T-helper 22 cell (primary cell): ENCODE results near the gene MICAL1.
A peak's percentile ranks its signal among the peaks of the same experiment; 100 is the strongest.

Experiments used
- DNase-seq: peaks from one replicate; pipeline ENCODE4 v3.0.0-alpha.2; 2020; ENCODE audit warnings: low read depth

Gene MICAL1

DNA sequence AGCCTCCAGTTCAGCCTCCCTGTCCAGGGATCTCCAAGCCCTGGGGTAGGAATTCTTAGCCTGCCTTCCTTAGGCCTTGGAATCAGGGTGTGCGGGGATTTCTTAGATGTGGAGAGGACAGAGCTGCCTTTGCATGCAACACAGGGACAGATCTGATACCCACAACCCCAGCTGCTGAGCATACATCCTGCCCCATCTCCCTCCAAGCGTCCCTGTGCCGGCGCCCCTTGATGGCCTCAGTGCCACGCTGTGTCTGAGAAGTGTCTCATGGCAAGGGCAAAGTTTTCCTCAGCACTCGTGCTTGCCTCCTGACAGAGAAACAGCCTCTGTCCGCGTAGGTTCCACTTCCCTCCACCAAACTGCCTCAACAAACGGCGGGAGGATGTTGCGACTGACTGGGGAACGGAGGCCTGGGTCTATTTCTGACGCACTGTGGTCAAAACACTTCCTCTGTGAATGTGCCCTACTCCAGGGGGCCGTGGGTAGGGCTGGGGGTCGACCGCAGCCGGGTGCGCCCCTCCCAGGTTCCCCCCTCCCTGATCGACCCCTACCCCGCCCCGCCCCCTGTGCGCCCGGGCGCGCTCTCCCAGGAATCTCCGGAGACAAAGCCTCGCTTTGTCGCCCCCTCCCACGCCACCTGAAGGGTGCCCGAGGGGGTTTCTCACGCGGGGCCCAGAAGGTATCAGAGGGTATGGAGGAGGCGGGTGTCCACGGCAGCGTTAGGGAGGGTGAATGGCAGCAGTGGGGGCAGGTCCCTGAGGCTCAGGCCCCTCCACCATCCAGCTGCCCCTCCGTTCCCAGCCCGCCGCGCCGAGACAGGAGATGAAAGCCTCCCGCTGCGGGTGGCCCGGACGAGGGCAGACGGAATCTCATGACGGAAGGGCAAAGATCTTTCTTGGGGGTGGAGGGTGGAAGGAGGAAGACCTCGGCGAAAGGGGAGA, 806 bp downstream of the MICAL1 start:
- DNase-seq: peak; percentile 77

DNA sequence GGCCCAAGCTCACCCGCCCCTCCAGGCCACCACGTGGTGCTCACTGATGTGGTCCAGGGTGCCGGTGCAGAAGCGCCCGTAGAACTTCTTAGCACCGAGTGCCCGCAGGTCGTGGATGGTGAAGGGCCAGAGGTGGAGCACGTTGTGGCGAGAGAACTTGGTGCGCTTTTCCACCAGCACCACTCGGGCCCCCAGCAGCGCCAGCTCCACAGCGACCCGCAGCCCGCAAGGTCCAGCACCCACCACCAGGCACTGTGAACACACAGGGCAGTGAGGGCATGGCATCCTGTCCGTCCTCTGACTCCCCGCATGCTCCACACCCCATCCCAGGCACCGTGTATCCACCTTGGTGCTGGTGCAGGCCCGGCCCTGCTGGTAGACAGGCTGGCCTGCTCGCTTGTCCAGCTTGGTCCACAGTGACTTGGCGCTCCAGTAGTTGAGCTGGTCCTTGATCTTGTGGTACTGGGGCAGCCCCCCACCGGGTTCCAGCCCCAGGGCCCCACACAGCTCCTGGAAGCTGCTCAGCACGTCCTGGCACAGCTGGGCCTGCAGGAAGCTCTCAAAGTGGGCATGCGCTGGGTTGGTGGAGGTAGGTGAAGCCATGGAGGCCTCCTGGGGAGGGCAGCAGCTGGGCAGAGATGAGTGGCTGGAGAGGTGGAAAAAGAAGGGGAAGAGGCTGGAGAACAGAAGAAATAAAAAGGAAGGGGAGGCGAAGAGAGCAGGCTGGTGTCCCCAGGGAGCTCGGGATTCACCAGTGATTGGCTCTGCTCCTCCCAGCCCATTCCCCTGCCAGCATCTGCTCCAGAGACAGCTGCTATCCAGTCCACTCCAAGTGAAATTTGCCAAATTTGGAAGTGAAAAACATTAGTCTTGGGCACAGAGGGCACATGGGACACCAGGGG, 1.7 kb downstream of the MICAL1 start:
- no peak for DNase-seq

DNA sequence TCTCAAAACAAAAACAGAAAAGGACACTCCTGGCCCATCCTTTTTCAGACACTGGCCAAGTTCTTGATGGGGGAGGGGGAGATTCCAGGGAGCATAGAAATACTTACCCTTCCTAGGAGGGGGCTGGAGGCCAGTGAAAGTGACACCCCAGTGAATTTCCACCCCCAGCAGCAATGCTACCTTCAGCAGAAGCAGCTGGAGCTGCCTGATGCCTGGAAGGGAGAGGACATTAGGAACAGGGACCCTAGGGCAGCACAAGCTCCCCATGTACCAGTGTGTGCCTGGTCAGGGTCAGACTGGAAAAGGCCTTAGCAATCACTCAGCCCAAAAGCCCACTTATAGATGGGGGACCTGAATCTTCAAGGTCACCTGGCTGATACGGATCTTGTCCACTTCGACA, 2.4 kb downstream of the MICAL1 start:
- no peak for DNase-seq

DNA sequence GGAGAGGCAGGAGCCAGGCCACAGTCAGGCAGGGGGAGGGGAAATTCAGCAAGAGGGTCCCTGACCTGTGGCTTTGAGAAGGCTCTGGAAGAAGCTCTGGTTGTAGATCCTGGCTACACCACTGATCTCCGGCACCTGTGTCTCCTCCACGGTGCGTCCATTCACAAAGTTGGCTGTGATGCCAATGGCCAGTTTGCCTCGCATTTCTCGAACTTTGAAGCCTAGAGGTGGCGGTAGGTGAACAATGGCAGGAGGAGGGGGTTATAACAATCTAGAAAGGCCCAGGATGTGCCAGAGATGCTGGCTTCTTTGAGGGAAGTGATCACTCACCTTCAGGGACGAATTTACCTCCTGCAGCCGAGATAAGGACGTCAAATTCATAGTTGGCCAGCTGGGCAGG, 3.4 kb downstream of the MICAL1 start:
- DNase-seq: no peak

DNA sequence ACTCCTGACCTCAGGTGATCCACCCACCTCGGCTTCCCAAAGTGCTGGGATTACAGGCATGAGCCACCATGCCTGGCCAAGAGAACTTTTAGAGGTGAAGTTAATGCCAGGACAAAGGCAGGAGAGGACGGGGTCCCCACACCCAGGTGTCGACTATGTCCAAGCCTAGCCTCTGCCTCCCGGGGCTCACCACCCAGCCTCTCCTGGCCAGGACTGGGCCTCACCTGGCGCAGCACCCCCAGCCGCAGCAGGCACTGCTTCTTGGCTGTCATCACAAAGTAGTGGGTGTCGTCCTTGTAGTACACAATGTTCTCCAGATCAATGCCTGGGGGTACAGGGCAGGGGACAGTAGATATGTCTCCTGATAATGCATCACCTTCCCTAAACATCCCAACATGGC, 4.2 kb downstream of the MICAL1 start:
- no peak for DNase-seq

DNA sequence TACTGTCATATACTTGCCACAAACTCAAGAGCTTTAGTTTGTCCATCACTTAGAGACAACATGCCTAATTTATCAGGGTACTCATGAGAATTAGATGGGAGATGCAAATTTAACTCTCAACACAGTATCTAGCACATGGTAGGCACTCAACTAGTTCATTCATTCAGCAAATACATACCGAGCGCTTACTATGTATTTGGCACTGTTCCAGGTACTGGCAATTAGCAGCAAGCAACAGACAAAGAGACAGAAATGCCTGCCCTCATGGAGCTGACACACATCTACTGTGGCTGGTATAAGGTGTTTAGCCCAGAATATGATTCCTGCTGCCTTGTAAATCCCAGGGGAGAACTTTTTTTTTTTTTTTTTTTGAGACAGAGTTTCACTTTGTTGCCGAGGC, 4.8 kb downstream of the MICAL1 start:
- DNase-seq: no peak

DNA sequence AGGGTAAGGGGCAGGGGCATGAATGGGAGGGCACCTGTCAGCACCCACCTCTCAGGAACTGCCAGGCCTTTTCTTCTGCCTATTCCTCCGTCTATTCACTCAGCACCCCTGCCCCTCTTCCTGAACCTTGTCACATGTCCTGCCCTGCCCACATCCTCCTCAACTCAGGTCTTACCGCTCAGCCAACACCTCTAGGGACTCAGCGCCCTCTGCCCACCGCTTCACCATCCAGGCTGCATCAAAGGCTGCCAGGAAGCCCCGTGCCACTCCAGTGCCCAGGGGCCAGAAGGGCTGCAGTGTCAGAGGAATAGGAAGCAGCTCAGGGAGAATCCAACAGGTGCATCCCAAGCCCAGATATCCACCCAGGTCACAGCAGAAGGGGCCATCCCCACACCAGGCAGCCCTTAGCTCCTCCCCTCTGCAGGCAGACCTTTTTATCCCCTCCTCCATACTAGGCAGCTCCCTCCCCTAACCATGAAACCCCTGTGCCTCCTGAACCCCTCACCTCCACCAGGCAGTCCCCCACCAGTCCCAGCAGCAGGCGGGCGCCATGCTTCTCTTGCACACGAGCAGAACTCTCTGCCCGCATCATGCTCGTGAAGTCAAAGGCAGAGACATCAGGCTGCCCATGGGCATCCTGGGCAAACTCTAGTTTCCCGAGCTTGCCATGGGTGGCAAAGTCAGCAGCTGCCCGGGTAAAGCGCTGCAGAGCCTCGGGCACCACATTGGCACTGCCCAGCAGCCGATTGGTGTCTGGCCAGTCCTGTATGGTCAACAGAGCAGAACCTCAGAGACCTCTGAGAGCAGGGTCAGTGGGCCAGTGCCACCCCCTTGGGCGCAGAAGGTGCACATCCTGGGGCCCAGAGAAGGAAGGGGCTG, 5.5 kb downstream of the MICAL1 start:
- DNase-seq: no peak

DNA sequence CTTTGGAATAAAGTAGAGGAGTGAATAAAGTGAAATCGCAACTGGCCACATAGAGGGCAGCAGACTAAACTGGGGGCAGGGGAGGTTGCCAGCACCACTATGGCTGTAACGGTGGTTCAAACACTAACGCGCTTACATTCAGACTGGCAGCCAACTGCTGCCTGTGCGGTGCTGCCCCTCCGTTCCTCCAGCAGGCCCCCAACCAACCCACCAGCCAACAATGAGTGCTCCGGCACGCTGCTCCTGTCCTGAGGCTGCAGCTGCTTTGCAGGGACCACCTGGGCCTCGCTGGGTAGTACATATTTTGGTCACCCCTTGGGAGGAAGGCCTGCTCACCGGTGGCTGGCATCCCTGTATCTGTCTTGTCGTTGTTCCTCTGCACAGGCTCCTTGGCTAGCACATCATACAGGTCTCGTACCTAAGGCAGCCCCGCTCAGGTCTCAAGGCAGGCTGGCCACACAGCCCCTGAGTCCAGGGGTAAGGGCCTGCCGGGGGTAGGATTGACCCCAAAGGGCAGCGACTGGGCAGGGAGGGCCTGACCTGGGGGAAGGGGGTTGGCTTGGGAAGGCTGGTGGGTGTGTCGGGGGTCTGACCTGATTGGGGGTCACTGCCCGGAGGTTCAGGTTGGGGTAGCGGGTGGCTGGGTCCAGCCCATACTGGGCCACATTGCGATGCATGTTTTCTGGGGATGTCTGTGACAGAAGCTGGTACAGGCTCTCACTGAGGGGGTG, 6.3 kb downstream of the MICAL1 start:
- no peak for DNase-seq

DNA sequence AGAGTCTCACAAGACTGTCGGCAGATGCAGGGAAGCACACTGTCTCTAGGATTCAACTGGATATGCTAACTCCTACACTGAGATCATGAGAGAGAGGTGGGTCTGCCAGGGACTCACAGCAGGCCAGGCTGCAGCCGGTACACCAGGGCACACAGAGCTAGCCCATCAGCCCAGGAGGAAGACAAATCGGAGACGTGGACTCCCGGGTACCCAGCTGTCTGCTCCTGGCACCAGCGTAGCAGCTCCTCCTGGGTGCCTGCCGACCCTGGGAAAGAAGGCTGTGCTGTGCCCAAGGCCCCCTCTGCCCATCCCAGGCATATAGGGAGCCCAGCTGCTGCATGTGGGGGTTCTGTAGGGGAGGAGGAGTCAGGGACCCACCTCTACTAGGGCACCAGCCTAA, 7.0 kb downstream of the MICAL1 start:
- DNase-seq: no peak

DNA sequence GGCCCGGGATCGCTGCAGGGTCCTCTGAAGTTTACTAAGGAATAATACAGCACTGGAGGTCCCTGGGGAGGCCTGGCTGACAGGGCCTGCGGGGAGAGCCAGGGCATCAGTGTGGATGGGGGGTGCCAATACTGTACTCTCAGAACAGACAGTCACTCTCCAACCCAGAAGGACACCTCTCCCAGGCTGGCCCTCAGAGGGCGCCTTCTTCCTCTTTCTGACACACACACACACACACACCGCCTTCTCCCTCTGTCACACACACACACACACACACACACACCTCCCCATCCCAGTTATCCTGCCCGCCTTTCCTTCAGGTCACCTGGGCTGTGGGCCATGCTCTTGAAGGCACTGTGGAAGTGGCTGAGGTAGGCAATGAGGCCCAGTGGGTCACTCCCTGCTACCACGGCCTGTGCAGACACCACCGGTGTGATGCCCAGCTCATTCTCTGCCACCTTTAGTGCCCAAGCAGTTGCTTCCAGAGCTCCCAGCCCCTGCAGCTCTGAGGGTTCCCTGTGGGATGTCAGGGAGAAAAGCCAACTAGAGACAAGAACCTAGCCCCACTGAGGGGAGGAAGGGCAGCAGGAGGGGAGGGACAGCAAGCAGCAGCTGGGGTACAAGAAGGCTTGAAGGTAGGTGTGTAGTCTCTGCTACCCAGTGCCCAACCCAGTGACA, 7.6 kb downstream of the MICAL1 start:
- no peak for DNase-seq

DNA sequence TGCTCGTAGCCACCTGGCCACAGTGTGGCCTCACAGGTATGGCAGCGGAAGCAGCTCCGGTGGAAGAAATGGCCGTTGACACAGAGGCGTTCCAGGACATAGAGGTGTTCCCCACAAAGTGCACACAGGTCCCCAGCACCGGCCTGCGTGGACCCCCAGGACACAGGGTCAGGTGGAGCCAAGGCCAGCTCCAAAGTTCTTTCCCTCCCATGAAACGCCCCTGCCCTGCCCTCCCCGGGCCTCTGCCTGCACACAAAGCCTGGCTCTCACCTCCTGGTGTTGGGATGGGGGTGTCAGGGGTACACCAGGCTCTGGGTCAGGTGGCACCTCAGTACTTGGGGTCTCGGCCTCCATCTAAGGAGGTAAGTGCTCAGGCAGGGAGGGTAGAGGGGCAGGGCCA, 8.5 kb downstream of the MICAL1 start:
- no peak for DNase-seq

DNA sequence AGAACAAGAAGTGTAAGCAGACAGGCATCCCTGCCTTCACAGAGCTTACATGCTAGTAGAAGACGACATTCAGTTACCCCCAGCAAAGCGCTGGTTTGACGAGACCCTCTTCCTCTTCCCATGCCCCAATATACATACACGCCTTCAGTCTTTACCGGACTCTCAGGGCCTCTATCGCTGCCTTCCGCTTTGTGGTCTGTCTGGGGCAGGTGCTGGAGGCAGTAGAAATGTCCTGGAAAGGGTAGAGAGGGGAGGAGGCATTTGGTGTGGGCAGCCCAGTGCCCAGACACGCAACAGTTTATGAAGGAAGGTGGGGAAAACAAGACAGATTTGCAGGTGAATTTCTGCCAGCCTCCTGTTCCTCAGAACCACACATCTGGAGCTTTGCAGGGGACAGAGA, 9.0 kb downstream of the MICAL1 start:
- no peak for DNase-seq

DNA sequence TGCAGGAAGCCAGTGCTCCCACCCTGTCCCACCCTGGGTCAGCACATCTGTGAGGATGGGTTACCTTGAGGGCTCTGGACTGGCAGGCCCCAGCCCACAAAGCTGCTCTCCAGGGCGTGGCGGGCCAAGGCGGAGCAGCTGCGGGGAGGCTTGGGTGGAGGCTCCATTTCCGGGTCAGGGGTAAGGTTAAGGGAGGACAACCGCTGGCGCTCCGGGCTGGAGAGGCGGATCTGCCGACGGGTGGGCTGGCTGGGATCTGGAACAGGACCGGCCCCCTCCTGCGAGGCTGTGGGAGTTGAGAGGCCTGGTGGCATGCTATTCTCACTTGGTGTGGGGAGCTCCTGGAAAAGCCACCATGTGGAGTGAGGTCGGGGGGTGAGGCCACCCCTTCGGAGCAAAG, 9.5 kb downstream of the MICAL1 start:
- DNase-seq: no peak

DNA sequence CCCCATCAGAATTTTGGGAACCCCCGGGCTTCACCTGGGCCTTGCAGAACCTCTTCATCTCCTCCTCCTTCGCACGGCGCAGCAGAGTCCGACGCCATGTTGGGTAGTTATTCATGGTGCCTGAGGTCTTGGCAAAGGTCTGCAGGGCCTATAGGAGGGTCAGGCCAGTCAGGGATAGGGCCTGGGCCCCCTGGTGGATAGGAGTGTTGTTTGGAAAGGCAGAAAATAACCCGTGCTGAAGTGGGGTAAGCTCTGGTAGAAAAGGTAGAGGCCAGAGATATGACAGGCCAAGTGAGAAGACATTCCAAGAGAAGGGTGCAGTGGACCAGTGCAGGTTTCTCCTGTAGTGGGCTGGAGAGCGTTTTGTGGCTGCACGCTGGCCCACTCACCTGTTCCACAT, 10.2 kb downstream of the MICAL1 start:
- DNase-seq: no peak

DNA sequence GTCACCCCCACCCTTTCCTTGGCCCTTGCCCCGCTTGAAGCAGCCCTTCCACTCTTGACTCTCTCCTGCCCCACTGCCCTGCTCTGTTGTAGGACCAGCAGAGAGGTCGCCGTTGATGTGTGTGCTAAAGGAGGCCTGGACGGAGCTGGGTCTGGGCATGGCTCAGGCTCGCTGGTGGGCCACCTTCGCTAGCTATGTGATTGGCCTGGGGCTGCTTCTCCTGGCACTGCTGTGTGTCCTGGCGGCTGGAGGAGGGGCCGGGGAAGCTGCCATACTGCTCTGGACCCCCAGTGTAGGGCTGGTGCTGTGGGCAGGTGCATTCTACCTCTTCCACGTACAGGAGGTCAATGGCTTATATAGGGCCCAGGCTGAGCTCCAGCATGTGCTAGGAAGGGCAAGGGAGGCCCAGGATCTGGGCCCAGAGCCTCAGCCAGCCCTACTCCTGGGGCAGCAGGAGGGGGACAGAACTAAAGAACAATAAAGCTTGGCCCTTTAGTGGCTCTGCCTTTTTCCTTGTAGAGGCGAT, 12.1 kb downstream of the MICAL1 start:
- no peak for DNase-seq

DNA sequence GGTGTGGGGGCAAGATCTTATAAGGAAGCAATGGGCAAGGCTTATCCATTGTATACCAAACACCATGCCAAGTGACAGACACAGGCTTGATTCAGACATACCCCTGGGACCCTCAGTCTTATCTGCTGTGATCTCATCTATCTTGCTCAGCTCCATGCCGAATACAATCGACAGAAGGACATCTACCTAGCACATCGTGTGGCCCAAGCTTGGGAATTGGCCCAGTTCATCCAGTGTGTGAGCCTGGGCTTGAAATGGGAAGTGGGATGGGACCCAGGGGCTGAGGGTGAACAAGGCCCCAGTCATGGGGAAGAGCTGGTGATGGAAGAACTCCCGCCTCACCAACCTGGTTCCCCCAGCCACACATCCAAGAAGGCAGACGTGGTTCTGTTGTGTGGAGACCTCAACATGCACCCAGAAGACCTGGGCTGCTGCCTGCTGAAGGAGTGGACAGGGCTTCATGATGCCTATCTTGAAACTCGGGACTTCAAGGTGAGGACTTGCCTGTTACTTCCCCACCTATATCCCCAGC, 13.1 kb downstream of the MICAL1 start:
- no peak for DNase-seq

DNA sequence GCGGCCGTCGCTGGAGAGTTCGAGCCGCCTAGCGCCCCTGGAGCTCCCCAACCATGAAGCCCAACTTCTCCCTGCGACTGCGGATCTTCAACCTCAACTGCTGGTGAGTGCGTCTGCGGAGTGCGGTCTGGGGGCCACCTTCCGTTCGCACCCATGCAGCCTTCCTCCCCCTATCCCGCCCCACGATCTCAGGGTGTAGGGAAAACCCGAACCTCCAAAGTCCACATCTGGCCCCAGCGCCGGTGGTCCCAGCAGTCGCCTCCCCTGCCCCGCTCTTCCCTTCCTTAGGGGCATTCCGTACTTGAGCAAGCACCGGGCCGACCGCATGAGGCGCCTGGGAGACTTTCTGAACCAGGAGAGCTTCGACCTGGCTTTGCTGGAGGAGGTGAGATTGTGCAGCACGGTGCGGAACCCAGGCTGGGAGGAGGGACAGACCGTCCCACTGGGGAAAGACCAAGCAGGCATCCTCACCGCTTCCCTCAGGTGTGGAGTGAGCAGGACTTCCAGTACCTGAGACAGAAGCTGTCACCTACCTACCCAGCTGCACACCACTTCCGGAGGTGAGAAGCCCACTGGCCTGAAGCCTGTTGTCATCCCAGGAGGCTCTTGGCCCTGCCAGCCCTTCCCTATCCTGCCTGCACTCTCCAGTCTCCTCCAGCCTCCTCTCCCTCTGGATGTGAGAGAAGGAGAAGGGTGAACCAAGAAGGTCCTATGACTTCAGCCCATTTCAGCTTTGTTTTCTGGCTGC, 14.3 kb downstream of the MICAL1 start:
- peak; percentile 42 for DNase-seq

DNA sequence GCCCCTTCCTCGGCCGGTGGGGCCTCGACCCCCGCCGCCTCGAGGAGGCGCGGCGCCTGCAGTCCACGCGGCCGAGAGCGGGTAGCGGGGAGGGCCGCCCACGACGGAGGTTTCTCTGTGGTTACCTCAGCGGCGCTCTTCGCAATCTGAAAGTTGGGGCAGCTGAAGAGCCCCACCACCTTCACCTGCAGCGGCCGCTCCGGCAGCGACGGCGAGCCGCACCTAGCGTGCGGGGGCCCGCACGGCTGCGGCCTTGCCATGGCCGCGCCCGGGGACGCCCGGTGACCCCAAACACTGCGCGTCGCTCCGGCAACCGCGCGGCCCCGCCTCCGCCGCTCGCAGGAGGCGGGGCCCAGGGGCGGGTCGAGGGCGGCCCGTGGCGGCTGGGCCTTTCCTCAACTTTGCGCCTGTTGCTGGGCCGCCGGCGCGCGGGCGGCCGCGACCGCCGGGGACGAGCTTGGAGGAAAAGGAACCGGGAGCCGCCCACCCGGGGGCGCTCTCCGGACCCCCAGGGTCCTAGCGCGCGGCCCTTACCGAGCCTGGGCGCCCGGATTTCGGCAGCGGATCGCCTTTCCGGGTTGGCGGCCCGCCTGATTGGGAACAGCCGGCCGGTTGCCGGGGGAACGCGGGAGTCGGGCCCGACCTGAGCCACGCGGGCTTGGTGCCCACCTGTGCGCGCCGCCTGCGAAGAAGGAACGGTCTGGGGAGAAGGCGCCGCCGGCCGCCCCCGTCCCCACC, 15.1 kb downstream of the MICAL1 start, which contains the start of the genes PPIL6 and SMPD2:
TSS of gene PPIL6 (minus strand) at position 298 of the 738 bp plus-strand sequence. CDS start at position 260, 38 bp downstream.
TSS of gene SMPD2 (plus strand) at position 394 of the 738 bp plus-strand sequence. CDS start 398 bp downstream, outside the sequence.
- DNase-seq: peak; percentile 65
